Loucy (cell line): ENCODE data around the gene ANO1.

Experiments used
- H2AFZ ChIP-seq: fragments of 200-600 bp; sonication (generic); 2 replicates; pipeline ENCODE4 v1.6.0; 2016; ENCODE audit warnings: antibody characterized with exemption, mild to moderate bottlenecking, low read length, moderate library complexity
- H3F3A ChIP-seq: fragments of 200-600 bp; 2 replicates; pipeline ENCODE4 v1.6.0; 2016; ENCODE audit warnings: antibody characterized with exemption, low read depth, mild to moderate bottlenecking
- H3K27me3 ChIP-seq: fragments of 200-600 bp; sonication (generic); 2 replicates; pipeline ENCODE4 v1.6.1; 2014; ENCODE audit warnings: low read length, mild to moderate bottlenecking; ENCODE audit not compliant: insufficient read depth, poor library complexity, severe bottlenecking
- H3K36me3 ChIP-seq: fragments of 200-600 bp; sonication (generic); 2 replicates; pipeline ENCODE4 v1.6.1; 2016; ENCODE audit warnings: low read length; ENCODE audit not compliant: insufficient read depth
- H3K4me1 ChIP-seq: fragments of 200-600 bp; sonication (generic); 2 replicates; pipeline ENCODE4 v1.5.1; 2014; ENCODE audit warnings: low read length, mild to moderate bottlenecking; ENCODE audit not compliant: insufficient read depth, poor library complexity, severe bottlenecking
- H3K4me2 ChIP-seq: fragments of 200-600 bp; sonication (generic); 2 replicates; pipeline ENCODE4 v1.6.0; 2014; ENCODE audit warnings: antibody characterized with exemption, low read length, low read depth, mild to moderate bottlenecking; ENCODE audit not compliant: poor library complexity, severe bottlenecking
- H3K4me3 ChIP-seq: fragments of 200-600 bp; sonication (generic); 2 replicates; pipeline ENCODE4 v1.5.1; 2014; ENCODE audit warnings: low read length, mild to moderate bottlenecking, mixed read lengths; ENCODE audit not compliant: poor library complexity, severe bottlenecking
- H3K79me2 ChIP-seq: fragments of 200-600 bp; sonication (generic); 2 replicates; pipeline ENCODE4 v1.6.1; 2014; ENCODE audit warnings: low read length; ENCODE audit not compliant: insufficient read depth
- H3K9ac ChIP-seq: fragments of 200-600 bp; sonication (generic); 2 replicates; pipeline ENCODE4 v1.6.0; 2014; ENCODE audit warnings: mild to moderate bottlenecking, low read depth, low read length, moderate library complexity; ENCODE audit not compliant: poor library complexity, severe bottlenecking
- H3K9me2 ChIP-seq: fragments of 200-600 bp; sonication (generic); replicated peaks from 2 replicates; pipeline ENCODE4 v1.6.1; 2016; ENCODE audit warnings: low read depth, low read length, mixed read lengths
- H3K9me3 ChIP-seq: fragments of 200-600 bp; sonication (generic); 2 replicates; pipeline ENCODE4 v1.6.1; 2014; ENCODE audit warnings: mild to moderate bottlenecking, antibody characterized with exemption, low read length, low read depth; ENCODE audit not compliant: insufficient read depth
- H4K20me1 ChIP-seq: fragments of 200-600 bp; sonication (generic); 2 replicates; pipeline ENCODE4 v1.6.0; 2014; ENCODE audit warnings: antibody characterized with exemption, low read length, mild to moderate bottlenecking; ENCODE audit not compliant: insufficient read depth, poor library complexity, severe bottlenecking
- CTCF ChIP-seq: fragments of 200-600 bp; sonication (generic); conservative IDR thresholded peaks from 2 replicates; pipeline ENCODE4 v1.5.1; 2014; ENCODE audit warnings: mild to moderate bottlenecking, antibody characterized with exemption, low read length
- EZH2phosphoT487 ChIP-seq: fragments of 200-600 bp; IDR thresholded peaks from 2 replicates; pipeline ENCODE4 v1.6.1; 2018; ENCODE audit warnings: antibody characterized with exemption, mild to moderate bottlenecking, moderate library complexity, borderline replicate concordance

ANO1 gene

GRCh38 chr11:70054004-70054403 lies 24.1 kb upstream of the ANO1 start:
- no peak overlapping the region for H2AFZ ChIP-seq
- TF ChIP-seq CTCF (no peak), EZH2phosphoT487 (no peak)
- H3K4me2 ChIP-seq = no peak overlapping the region
- H3F3A ChIP-seq = no peaks in the 10 kb centered on the region
- no peak overlapping the region for H3K4me3 ChIP-seq
- no peaks in the 10 kb centered on the region for H4K20me1 ChIP-seq
- no peaks in the 10 kb centered on the region for H3K9me2 ChIP-seq
- H3K9ac ChIP-seq = no peak overlapping the region
- H3K9me3 ChIP-seq = no peaks in the 10 kb centered on the region
- H3K36me3 ChIP-seq = no peaks in the 10 kb centered on the region
- peaks cover 6% of the 10 kb centered on the region for H3K27me3 ChIP-seq
- no peaks in the 10 kb centered on the region for H3K4me1 ChIP-seq
- no peaks in the 10 kb centered on the region for H3K79me2 ChIP-seq

GRCh38 chr11:70055444-70055843 lies 22.7 kb upstream of the ANO1 start:
- Histone ChIP-seq H3K9ac (no peak overlapping the region), H3K36me3 (no peaks in the 10 kb centered on the region), H3K27me3 (peaks cover 6% of the 10 kb centered on the region), H4K20me1 (no peaks in the 10 kb centered on the region), H3K4me2 (no peak overlapping the region), H3F3A (no peaks in the 10 kb centered on the region), H3K4me1 (no peaks in the 10 kb centered on the region), H3K9me3 (no peaks in the 10 kb centered on the region), H3K4me3 (no peak overlapping the region), H2AFZ (no peak overlapping the region), H3K79me2 (no peaks in the 10 kb centered on the region), H3K9me2 (no peaks in the 10 kb centered on the region)
- TF ChIP-seq EZH2phosphoT487 (no peak), CTCF (no peak)

- Histone ChIP-seq H3F3A (no peaks in the 10 kb centered on the region), H3K27me3 (peaks cover 6% of the 10 kb centered on the region)
- TF ChIP-seq EZH2phosphoT487 = no peak
These were observed 21.0 kb upstream of the ANO1 start for GRCh38 chr11:70057080-70057479.

GRCh38 chr11:70059971-70060370 lies 18.1 kb upstream of the ANO1 start:
- Histone ChIP-seq H3K4me2 (no peak overlapping the region), H3K79me2 (no peaks in the 10 kb centered on the region), H3F3A (no peaks in the 10 kb centered on the region), H3K9me2 (no peaks in the 10 kb centered on the region), H3K9ac (no peak overlapping the region), H3K4me3 (no peak overlapping the region), H3K36me3 (no peaks in the 10 kb centered on the region), H4K20me1 (no peaks in the 10 kb centered on the region), H3K9me3 (no peaks in the 10 kb centered on the region), H3K4me1 (no peaks in the 10 kb centered on the region), H3K27me3 (peaks cover 6% of the 10 kb centered on the region), H2AFZ (no peak overlapping the region)
- TF ChIP-seq CTCF (no peak), EZH2phosphoT487 (no peak)

More at GRCh38 chr11:70057080-70057479, 21.0 kb upstream of the ANO1 start:
- Histone ChIP-seq H3K4me2 (no peak overlapping the region), H3K79me2 (no peaks in the 10 kb centered on the region), H3K4me1 (no peaks in the 10 kb centered on the region), H4K20me1 (no peaks in the 10 kb centered on the region), H3K9me3 (no peaks in the 10 kb centered on the region), H3K36me3 (no peaks in the 10 kb centered on the region), H3K9me2 (no peaks in the 10 kb centered on the region), H3K9ac (no peak overlapping the region), H2AFZ (no peak overlapping the region), H3K4me3 (no peak overlapping the region)
